Activated CD8-positive, alpha-beta memory T cell treated with anti-CD3 and anti-CD28 coated beads for 24 hours (primary cell): ENCODE measurements around the gene ALDH2.
A peak's percentile ranks its signal among the peaks of the same experiment; 100 is the strongest.
"Not testable (repeated sequence)": the region's sequence is repeated elsewhere in the genome, so short reads cannot be mapped to it uniquely, and the experiment has no call there.

Experiments used
- DNase-seq: peaks from one replicate; pipeline ENCODE4 v3.0.0-alpha.2; 2020

Gene ALDH2

GRCh38 chr12:111791507-111791906 lies 24.8 kb downstream of the ALDH2 start:
- DNase-seq: no peak

DNA sequence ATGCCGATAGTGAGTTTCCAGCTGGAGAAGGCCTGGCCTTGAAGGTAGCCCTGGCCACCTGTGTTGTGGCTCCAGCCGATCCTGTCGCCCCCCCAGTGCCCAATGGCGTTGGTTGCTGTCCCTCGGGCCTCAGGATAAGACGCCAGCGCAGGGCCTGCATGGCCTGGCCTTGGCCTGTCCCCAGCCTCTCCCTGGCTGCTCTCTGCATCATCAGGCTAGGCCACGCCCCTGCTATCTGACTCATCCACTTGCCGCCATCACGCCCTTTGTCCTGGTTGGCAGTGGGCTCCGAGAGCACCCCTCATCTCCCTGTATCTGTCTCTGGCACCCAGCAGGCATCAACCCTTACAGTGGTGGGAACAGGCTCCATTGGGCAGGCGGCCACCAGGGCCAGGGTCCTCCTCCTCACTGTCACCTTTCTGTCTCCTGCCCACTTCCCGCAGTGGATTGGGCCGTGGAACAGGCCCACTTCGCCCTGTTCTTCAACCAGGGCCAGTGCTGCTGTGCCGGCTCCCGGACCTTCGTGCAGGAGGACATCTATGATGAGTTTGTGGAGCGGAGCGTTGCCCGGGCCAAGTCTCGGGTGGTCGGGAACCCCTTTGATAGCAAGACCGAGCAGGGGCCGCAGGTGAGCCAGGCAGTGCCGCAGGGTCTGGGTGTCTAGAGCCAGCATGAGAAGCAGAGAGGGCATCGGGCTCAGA lies 25.6 kb downstream of the ALDH2 start:
- no peak for DNase-seq

DNA sequence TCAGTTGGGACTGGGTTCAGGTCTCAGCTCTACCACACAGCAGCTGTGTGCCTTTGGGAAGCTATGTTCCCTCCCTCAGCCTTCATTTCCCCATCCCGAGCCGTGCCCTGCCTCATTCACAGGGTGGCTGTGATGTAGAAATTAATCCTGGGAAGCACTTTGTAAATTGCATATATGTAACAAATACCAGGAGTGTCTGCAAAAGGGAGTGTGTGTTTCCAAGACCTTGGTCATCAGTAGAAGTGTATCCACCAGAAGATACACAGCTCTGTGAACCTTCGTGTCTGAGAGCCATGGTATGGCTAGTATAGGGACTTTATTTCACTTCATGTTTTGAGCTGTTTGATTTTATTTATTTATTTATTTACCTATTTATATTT lies 26.1 kb downstream of the ALDH2 start:
- no peak for DNase-seq

DNA sequence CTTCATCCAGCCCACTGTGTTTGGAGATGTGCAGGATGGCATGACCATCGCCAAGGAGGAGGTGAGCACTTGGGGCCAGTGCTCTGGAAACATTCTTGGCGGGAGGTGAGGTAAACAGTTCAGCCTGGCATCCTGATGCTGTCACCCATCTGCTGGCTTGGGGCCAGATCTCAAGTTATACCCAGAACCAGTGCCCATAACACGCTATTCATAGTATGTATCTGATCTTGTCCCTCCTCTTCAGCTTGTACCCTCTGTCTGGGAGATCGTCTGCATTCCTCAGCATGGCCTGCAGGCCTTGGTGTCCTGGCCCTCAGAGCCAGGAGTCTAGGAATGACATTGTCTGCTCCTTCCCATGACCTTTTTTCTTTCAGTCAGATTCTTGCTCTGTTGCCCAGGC lies 31.4 kb downstream of the ALDH2 start:
- no peak for DNase-seq

DNA sequence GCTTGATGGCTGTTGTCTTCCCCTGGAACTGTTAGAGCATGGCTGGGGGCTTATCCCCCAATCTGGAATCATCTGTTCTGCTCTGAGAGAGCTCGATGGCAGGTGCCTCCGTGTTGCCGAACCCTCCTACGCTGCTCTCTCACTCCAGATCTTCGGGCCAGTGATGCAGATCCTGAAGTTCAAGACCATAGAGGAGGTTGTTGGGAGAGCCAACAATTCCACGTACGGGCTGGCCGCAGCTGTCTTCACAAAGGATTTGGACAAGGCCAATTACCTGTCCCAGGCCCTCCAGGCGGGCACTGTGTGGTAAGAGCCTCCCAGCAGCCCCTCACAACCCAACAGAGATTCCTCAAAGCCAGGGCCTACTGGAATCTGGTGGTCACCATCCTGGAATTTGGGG lies 33.0 kb downstream of the ALDH2 start:
- DNase-seq: no peak

DNA sequence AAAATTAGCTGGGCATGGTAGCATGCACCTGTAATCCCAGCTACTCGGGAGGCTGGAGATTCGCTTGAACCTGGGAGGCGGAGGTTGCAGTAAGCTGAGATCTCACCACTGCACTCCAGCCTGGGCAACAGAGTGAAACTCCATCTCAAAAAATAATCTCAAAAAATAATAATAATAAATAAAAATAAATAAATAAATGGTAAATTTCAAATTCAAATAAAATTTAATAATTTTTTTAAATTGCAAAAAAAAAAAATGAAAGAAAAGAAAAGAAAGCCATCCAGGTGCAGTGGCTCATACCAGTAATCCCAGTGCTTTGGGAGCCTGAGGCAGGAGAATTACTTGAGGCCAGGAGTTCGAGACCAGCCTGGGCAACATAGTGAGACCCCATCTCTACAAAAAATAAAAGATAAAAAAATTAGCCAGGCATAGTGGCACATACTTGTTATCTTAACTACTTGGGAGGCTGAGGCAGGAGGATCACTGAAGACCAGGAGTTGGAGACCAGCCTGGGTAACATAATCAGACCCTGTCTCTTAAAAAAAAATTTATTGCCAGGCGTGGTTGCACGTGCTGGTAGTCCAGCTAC lies 36.4 kb downstream of the ALDH2 start:
- DNase-seq: no peak

DNA sequence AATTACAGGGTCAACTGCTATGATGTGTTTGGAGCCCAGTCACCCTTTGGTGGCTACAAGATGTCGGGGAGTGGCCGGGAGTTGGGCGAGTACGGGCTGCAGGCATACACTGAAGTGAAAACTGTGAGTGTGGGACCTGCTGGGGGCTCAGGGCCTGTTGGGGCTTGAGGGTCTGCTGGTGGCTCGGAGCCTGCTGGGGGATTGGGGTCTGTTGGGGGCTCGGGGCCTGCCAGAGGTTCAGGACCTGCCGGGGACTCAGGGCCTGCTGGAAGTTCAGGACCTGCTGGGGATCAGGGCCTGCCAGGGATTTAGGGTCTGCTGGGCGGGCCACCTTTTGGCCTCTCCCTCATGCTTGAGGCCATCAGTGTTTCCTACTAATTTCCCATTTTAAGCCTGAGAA lies 37.1 kb downstream of the ALDH2 start:
- DNase-seq: no peak

- no peak for DNase-seq
Observed at GRCh38 chr12:111806304-111806703, 39.6 kb downstream of the ALDH2 start.

- no peak for DNase-seq
Observed at GRCh38 chr12:111807232-111807631, 40.5 kb downstream of the ALDH2 start.

- peak; percentile 82 for DNase-seq
Observed at GRCh38 chr12:111812881-111813741, 46.4 kb downstream of the ALDH2 start.

DNA sequence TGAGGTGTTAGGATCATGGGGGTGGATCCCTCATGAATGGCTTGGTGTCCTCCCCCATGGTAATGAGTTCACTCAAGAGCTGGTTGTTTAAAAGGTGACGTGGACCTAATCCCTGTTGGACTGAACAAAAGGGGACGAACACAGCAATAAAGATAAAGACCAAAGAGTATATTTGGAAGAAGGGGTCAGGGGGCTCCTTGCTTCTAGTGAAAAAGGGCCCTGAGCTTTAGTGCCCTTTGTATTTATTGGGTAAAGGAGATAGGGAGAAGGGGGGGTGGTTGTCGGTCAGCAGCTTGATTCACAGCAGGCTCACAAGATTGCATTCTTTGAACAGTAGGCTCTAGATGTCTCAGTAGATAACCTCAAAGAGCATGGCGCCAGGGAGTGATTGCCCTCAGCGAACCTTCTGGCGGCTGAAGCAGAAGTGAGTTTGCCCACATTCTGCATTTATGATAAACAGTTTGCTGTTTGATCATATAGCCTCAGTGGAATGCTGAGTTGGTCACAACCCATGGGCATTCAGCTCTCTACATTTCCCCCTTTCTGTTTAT lies 49.4 kb downstream of the ALDH2 start:
- DNase-seq: no peak

DNA sequence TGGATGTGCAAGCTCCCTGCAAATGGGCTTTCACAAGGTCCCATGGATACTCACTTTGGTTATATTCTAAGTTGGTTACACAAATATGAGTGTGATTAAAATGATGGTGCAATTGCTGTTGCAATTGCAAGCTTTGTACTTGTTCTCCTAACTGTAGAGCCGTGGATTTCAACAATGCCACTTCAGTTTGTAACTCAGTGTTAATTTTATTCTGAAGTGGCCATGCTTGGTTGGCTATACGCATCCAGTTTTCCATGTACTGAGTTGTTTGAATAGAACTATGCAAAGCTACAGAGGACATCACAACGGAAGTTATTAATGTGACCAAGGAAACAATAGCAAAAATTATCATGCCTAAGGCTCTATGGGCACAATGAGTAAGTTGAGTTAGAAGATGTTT lies 50.2 kb downstream of the ALDH2 start:
- not testable (repeated sequence) for DNase-seq

DNA sequence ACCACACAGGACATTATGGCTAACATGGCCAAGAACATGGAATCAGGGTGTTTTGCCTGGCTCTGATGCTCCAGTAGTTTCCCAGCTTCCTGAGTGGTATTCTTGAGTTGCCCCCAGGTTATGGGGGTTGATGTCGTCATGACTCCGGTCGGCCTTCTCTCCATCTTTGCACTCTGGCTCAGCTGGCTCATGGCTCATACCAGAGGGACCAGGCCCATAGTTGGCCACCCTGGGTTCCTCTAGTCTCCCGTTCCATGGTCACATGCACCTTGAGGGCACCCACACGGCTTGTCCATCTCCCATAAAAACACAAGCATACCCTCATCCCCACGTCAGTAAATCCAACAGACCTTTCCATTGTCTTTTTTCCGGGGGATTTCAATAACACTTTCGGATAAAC lies 51.6 kb downstream of the ALDH2 start:
- DNase-seq: no peak

DNA sequence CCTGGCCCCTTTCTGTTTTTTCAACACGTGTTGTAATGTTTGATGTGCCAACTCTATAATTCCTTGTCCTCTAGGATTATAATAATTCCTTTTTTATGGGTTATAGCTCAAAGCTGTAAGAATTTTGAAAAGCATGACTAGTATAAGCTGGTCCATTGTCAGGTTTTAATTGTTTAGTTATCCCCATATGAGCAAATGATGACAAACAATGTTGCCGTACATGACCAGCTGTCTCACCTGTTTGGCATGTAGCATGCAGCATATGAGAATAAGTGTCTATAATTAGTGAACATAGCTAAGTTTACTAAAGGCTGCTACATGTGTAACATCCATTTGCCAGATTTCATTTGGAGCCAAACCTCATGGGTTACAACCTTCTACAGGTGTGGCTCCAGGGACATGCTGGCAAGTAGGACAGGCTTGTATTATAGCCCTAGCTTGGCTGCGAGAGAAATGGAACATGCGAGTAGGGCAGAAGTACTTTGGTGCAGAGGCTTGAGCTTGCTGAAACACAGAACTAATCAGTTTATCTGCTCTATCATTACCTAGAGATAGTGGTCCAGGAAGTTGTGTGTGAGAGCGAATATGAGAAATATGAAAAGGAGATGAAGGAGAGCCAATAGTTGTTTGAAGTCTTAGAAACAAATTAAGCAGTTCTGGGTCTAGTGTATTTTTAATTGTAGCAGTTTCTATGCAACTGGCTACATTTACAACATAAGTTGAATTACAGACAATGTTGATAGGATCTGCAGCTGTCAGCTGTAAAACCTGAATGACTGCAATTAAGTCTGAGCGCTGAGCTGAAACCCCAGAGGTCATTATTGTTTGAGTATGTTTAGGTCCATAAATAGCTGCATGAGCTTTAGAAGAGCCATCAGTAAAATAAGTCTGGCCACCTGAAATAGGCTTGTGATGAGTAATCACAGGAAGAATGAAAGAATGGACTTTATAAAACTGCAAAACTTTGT lies 52.7 kb downstream of the ALDH2 start:
- DNase-seq: no peak

- not testable (repeated sequence) for DNase-seq
Observed at GRCh38 chr12:111820828-111821227, 54.1 kb downstream of the ALDH2 start.

DNA sequence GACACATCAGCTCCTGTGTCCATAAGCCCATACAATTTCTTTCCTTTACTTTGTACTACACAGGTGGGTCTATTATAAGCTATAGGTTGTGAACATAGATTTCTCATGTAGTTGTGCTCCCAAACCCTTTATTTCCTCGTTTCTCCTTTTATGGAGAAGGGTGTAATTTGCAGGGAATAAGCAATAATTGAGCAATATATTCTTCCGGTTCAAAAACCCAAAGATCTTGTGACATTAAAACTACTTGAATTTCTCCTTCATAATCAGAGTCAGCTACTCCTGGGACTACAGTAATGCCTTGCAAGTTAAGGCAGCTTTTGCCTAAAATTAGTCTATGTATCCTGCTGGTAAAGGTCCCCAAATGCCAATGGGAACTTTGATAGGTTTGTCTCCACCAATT lies 56.2 kb downstream of the ALDH2 start:
- no peak for DNase-seq

DNA sequence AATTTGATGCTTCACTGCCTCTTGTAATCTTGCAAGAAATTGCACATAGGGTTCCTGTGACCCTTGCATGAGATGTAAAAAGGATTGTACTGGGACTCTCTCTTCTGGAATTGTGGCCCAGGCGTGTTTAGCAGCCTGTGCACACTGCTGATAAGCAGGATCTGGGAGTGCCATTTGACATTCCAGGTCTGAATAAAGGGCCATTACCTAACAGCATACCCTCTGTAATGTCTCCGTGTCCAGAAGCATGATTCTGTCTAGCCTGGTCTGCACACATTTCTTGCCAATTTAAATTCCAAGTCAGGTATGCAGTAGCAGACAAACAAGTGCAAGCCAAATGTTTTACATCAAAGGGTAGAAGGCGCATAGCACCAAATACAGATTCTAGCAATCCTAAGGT lies 57.2 kb downstream of the ALDH2 start:
- no peak for DNase-seq

GRCh38 chr12:111824312-111824711 lies 57.6 kb downstream of the ALDH2 start:
- not testable (repeated sequence) for DNase-seq

DNA sequence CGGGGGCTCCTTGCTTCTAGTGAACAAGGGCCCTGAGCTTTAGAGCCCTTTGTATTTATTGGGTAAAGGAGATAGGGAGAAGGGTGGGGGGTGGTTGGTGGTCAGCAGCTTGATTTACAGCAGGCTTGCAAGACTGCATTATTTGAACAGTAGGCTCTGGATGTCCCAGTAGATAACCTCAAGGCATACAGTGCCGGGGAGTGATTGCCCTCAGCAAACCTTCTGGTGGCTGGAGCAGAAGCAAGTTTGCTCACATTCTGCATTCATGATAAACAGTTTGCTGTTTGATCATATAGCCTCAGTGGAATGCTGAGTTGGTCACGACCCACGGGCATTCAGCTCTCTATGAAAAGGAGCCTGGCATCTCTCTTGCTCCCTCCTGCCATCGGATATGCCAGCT lies 58.8 kb downstream of the ALDH2 start:
- no peak for DNase-seq

GRCh38 chr12:111826316-111826715 lies 59.6 kb downstream of the ALDH2 start:
- DNase-seq: no peak

- DNase-seq: no peak
Observed at GRCh38 chr12:111826992-111827391, 60.3 kb downstream of the ALDH2 start.

- no peak for DNase-seq
Observed at GRCh38 chr12:111827907-111828306, 61.2 kb downstream of the ALDH2 start.
